Fibroblast of pulmonary artery (primary cell): Measurements from ENCODE around the gene NUDT16L1.

Experiments
- DNase-seq: peaks from one replicate; pipeline ENCODE4 v3.0.0-alpha.2; 2010; ENCODE audit warnings: low read depth
- H3K4me3 ChIP-seq: replicated peaks from 2 replicates; pipeline ENCODE4 v1.5.1; 2011; ENCODE audit warnings: low read depth, mild to moderate bottlenecking, control low read depth, low read length, moderate library complexity
- CTCF ChIP-seq: IDR thresholded peaks from 2 replicates; pipeline ENCODE4 v1.5.1; 2011; ENCODE audit warnings: mild to moderate bottlenecking, control low read depth, low read length, inconsistent platforms; ENCODE audit errors: missing control alignments

The NUDT16L1 gene

GRCh38 chr16:4651827-4652226 is 41.5 kb upstream of the NUDT16L1 start:
- no peak for TF ChIP-seq CTCF
- H3K4me3 ChIP-seq = no peak overlapping the region
- no peak for DNase-seq

- DNase-seq = no peak
- no peak overlapping the region for H3K4me3 ChIP-seq
- no peak for TF ChIP-seq CTCF
Observed at GRCh38 chr16:4652561-4652960, 40.8 kb upstream of the NUDT16L1 start.

- peak; percentile 6 for DNase-seq
- no peak for TF ChIP-seq CTCF
- no peak overlapping the region for H3K4me3 ChIP-seq
Observed at GRCh38 chr16:4654011-4654963, 39.1 kb upstream of the NUDT16L1 start.

- TF ChIP-seq CTCF = no peak
- DNase-seq = no peak
- no peak overlapping the region for H3K4me3 ChIP-seq
Observed at GRCh38 chr16:4654964-4655590, 38.3 kb upstream of the NUDT16L1 start.

GRCh38 chr16:4655801-4656200 is 37.6 kb upstream of the NUDT16L1 start:
- TF ChIP-seq CTCF = no peak
- no peak overlapping the region for H3K4me3 ChIP-seq
- DNase-seq = no peak

- no peak overlapping the region for H3K4me3 ChIP-seq
- DNase-seq = no peak
- TF ChIP-seq CTCF = no peak
Observed at GRCh38 chr16:4656221-4656620, 37.1 kb upstream of the NUDT16L1 start.
